ENCODE data around the gene PEPD. TPM values are rescaled to one million over a fixed set of nuclear protein-coding genes. Genes with fewer than 3 reads are reported as not detected.

Gene PEPD
- total RNA-seq, 4 donors from 2014 or later: 58.9 to 81.0 (median 70.7) TPM

DNA sequence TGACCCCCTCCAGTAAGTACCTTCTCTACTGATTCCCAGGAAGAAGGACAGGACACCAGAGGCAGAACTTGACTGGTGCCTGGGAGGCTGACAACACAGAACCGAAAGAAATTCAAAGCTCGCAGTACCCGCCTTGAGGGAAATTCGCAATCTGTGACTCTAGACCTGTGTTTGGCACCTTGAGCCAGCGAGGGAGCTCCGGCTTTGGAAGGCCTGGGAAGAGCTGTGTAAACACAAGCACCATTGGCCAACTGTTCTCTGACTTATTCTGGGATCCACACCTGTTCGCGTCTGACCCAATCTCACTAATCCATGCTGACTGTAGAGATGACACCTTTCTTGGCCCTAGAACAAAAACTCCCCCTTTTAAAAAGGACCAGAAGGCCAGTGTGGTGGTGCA is 97.4 kb downstream of the PEPD start:
- 95 to 96% methylated on average over 8 of the region's 8 CpGs for WGBS, 2 donors
- no peak for DNase-seq (ENCODE audit: low spot score in 2 of 2)
- TF ChIP-seq POLR2A (IDR thresholded peaks at IDR 0.05): no peak
- TF ChIP-seq, protein P1, sequence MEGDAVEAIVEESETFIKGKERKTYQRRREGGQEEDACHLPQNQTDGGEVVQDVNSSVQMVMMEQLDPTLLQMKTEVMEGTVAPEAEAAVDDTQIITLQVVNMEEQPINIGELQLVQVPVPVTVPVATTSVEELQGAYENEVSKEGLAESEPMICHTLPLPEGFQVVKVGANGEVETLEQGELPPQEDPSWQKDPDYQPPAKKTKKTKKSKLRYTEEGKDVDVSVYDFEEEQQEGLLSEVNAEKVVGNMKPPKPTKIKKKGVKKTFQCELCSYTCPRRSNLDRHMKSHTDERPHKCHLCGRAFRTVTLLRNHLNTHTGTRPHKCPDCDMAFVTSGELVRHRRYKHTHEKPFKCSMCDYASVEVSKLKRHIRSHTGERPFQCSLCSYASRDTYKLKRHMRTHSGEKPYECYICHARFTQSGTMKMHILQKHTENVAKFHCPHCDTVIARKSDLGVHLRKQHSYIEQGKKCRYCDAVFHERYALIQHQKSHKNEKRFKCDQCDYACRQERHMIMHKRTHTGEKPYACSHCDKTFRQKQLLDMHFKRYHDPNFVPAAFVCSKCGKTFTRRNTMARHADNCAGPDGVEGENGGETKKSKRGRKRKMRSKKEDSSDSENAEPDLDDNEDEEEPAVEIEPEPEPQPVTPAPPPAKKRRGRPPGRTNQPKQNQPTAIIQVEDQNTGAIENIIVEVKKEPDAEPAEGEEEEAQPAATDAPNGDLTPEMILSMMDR (IDR thresholded peaks at IDR 0.05): no peak
- H3K4me3 ChIP-seq (ENCODE audit: low read depth, poor library complexity, severe bottlenecking): no peak overlapping the region
- intact Hi-C loops (cut with DNase I; ENCODE audit: low total_unique reads): no loop called here

DNA sequence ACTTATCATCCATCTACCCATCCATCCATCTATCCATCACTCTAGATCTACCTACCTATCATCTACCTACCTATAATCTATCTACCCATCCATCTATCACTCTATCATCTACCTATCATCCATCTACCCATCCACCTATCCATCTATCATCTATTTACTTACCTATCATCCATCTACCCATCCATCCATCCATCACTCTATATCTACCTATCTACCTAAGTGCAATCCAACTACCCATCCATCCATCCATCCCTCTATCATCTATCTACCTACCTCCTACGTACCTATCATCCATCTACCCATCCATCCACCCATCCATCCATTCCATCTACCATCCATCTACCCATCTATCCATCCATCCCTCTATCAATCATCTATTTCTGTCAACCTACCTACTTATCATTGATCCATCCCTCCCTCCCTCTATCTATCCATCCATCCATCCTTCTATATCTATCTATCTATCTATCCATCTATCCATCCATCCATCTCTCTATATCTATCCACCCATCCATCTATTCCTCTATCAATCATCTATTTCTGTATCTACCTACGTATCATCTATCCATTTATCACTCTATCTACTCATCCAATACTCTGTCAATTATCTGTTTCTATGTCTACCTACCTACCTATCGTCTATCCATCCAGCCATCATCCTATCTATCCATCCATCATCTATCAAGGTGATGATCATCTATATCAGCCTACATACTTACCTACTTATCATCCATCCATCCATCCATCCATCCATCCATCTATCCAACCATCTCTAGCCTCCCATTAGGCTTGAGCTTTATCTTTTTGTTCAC is 99.0 kb downstream of the PEPD start:
- no peak for TF ChIP-seq POLR2A (IDR thresholded peaks at IDR 0.05)
- TF ChIP-seq, protein P1 (IDR thresholded peaks at IDR 0.05): no peak
- intact Hi-C loops (cut with DNase I; ENCODE audit: low total_unique reads): no loop called here
- 93 to 96% methylated on average over 3 of the region's 3 CpGs for WGBS, 2 donors
- DNase-seq (ENCODE audit: low spot score in 2 of 2): no peak
- no peak overlapping the region for H3K4me3 ChIP-seq (ENCODE audit: low read depth, poor library complexity, severe bottlenecking)

DNA sequence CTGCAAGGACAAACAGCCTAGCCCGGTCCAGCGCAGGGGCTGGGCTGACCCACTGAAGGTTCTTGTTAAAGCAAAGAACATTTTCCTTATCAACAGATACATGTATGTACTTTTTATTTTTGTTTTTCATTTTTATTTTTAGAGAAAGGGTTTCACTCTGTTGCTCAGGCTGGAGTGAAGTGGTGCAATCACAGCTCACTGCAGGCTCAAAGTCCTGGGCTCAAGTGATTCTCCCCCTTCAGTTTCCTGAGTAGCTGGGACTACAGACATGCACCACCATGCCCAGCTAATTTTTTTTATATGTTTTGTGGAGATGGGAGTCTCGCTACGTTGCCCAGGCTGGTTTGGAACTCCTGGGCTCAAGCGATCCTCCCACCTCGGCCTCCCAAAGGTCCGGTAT is 100.2 kb downstream of the PEPD start:
- H3K4me3 ChIP-seq (ENCODE audit: low read depth, poor library complexity, severe bottlenecking): no peak overlapping the region
- no peak for DNase-seq (ENCODE audit: low spot score in 2 of 2)
- no peak for TF ChIP-seq POLR2A (IDR thresholded peaks at IDR 0.05)
- 94 to 97% methylated on average over 7 of the region's 7 CpGs for WGBS, 2 donors
- intact Hi-C loops (cut with DNase I; ENCODE audit: low total_unique reads): no loop called here

DNA sequence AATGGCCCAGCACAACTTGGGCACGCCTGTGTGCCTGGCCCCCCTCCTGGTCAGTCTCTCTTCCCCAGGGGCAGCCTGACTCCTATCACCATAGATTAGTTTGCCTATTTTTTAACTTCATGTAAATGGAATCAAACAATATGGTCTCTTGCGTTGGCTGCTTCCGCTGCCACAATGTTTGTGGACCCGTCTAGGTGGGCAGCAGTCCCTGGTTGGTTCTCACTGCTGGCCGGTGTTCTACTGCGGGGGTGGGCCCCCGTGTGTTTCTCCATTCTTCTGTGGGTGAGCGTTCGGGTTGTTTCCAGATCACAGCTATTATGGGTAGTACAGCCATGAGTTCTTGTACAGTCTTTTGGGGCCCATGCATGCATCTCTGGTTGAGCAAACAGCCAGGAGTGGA is 100.8 kb downstream of the PEPD start:
- intact Hi-C loops (cut with DNase I; ENCODE audit: low total_unique reads): no loop called here
- H3K4me3 ChIP-seq (ENCODE audit: low read depth, poor library complexity, severe bottlenecking): no peak overlapping the region
- TF ChIP-seq POLR2A (IDR thresholded peaks at IDR 0.05): no peak
- TF ChIP-seq, protein P1 (IDR thresholded peaks at IDR 0.05): no peak
- no peak for DNase-seq (ENCODE audit: low spot score in 2 of 2)
- WGBS, 2 donors: 92 to 93% methylated on average over 9 of the region's 9 CpGs

DNA sequence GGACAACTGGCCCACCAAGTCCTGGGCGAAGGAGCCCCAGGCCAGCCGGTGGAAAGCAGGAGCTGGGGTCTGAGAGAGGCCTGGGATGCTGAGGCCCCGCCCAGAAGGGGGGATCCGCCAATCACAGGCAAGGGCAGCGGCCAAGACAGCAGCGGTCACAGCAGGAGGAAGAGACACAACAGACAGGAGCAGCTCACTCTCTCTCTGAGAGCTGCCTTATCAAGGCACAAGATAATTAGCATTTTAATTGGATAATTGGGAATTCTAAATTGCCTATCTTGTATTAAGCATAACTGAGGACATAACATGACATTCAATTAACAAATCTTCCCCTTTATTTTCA is 101.8 kb downstream of the PEPD start:
- intact Hi-C loops (cut with DNase I; ENCODE audit: low total_unique reads): no loop called here
- whole genome bisulfite sequencing, 2 donors: 75 to 79% methylated on average over 6 of the region's 6 CpGs
- no peak for TF ChIP-seq POLR2A (IDR thresholded peaks at IDR 0.05)
- TF ChIP-seq, protein P1 (IDR thresholded peaks at IDR 0.05): no peak
- no peak for DNase-seq (ENCODE audit: low spot score in 2 of 2)
- no peak overlapping the region for H3K4me3 ChIP-seq (ENCODE audit: low read depth, poor library complexity, severe bottlenecking)

DNA sequence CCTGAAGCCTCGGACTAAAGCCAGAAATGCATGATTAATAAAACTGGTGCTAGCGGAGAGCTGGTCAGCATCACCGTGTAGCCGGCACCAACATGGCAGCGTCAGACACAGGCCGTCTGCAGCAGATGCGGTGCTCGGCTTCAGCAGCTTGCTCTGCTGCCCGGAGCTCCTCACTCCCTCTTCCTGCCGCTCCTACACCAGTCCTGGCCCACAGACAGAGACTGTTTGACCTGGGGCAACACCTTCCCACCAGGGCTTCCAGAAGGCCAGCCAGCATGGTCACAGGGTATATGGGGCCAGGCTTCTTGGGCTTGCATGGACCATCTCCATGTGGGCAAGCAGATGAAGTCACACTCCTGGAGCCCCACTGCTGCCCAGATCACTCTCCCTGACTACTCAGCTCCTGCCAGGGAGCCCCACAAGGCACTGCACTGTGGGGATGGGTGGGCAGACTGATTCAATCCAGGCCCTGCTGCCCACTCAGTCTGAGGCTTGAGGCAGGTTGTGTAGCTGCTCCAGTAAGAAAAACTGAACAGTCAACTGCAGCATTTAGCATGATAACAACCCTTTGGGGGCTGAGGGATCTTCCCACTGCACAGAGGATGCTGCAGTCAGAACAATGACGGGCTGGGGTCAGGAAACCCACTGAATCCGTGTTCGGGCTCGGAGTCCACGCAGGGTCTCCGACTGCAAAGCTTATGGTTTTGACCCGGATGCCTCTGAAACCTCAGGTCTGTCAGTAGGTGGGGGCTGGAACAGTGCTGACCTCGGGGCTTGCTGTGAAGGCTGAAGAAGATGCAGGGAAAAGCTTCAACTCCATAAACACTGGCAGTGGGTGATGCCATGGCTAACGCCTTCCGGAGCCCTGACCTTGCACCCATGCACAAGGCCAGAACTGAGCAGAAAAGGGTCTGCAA is 102.5 kb downstream of the PEPD start:
- H3K4me3 ChIP-seq (ENCODE audit: low read depth, poor library complexity, severe bottlenecking): no peak overlapping the region
- intact Hi-C loops (cut with DNase I; ENCODE audit: low total_unique reads): no loop called here
- TF ChIP-seq, protein P1 (IDR thresholded peaks at IDR 0.05): no peak
- no peak for TF ChIP-seq POLR2A (IDR thresholded peaks at IDR 0.05)
- no peak for DNase-seq (ENCODE audit: low spot score in 2 of 2)
- 86 to 88% methylated on average over 20 of the region's 20 CpGs for WGBS, 2 donors
